ENCODE results near the gene CCL4.

DNA sequence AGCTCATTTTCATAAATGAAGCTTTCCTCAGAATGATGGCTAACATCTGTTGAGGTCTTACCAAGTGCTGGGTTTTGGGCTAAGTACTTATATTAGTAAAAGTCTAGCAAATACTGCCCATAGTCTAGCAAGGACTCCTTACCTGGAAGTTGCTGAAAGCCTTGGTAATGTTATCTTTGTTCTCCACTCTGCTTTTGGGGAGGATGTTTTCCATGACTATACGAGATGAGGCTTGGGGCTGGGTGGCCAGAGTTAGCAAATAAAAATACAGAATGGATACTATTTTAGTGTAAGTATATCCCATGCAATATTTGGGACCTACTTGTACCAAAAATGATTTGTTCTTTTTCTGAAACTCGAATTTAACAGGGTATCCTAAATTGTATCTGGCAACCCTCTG lies 31.9 kb upstream of the CCL4 start:
- TF ChIP-seq, protein P1, sequence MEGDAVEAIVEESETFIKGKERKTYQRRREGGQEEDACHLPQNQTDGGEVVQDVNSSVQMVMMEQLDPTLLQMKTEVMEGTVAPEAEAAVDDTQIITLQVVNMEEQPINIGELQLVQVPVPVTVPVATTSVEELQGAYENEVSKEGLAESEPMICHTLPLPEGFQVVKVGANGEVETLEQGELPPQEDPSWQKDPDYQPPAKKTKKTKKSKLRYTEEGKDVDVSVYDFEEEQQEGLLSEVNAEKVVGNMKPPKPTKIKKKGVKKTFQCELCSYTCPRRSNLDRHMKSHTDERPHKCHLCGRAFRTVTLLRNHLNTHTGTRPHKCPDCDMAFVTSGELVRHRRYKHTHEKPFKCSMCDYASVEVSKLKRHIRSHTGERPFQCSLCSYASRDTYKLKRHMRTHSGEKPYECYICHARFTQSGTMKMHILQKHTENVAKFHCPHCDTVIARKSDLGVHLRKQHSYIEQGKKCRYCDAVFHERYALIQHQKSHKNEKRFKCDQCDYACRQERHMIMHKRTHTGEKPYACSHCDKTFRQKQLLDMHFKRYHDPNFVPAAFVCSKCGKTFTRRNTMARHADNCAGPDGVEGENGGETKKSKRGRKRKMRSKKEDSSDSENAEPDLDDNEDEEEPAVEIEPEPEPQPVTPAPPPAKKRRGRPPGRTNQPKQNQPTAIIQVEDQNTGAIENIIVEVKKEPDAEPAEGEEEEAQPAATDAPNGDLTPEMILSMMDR (IDR thresholded peaks at IDR 0.05) = no peak
- TF ChIP-seq POLR2A (IDR thresholded peaks at IDR 0.05; ENCODE audit: low read depth) (no peak), POLR2AphosphoS5 (IDR thresholded peaks at IDR 0.05) (no peak)

All from esophagus muscularis mucosa (tissue), 3 donors.